GM11168 (cell line): ENCODE data around the gene FSHR.

Experiments
- in situ Hi-C: fragments of 300-500 bp; cut with MboI; formaldehyde crosslinking; loops from one replicate; pipeline ENCODE4 v1.12.0; 2022; ENCODE audit warnings: low sequenced_read_pairs; ENCODE audit not compliant: unreplicated experiment

FSHR gene

GRCh38 chr2:49122107-49122506 lies 32.2 kb downstream of the FSHR start:
- in situ Hi-C loops = no loop called here

GRCh38 chr2:49113046-49113445 lies 41.3 kb downstream of the FSHR start:
- in situ Hi-C loops = no loop called here

GRCh38 chr2:49111456-49111855 lies 42.9 kb downstream of the FSHR start:
- in situ Hi-C loops = no loop called here

- in situ Hi-C loops = no loop called here
These were observed 43.3 kb downstream of the FSHR start for GRCh38 chr2:49111006-49111405.

GRCh38 chr2:49110571-49110970 lies 43.7 kb downstream of the FSHR start:
- in situ Hi-C loops = no loop called here

- in situ Hi-C loops = no loop called here
These were observed 45.5 kb downstream of the FSHR start for GRCh38 chr2:49108851-49109250.

- in situ Hi-C loops = no loop called here
These were observed 45.9 kb downstream of the FSHR start for GRCh38 chr2:49108436-49108835.

- in situ Hi-C loops = no loop called here
These were observed 48.8 kb downstream of the FSHR start for GRCh38 chr2:49105506-49105905.

- in situ Hi-C loops = no loop called here
These were observed 52.2 kb downstream of the FSHR start for GRCh38 chr2:49102146-49102545.

GRCh38 chr2:49080681-49081080 lies 73.6 kb downstream of the FSHR start:
- in situ Hi-C loops = no loop called here

- in situ Hi-C loops = no loop called here
These were observed 83.6 kb downstream of the FSHR start for GRCh38 chr2:49070716-49071115.

- in situ Hi-C loops = no loop called here
These were observed 84.5 kb downstream of the FSHR start for GRCh38 chr2:49069829-49070228.

GRCh38 chr2:49068613-49069012 lies 85.7 kb downstream of the FSHR start:
- in situ Hi-C loops = no loop called here

- in situ Hi-C loops = no loop called here
These were observed 86.3 kb downstream of the FSHR start for GRCh38 chr2:49067971-49068370.

GRCh38 chr2:49053156-49053555 lies 101.2 kb downstream of the FSHR start:
- in situ Hi-C loops = no loop called here

GRCh38 chr2:49050265-49050664 lies 104.0 kb downstream of the FSHR start:
- in situ Hi-C loops = no loop called here

- in situ Hi-C loops = no loop called here
These were observed 105.2 kb downstream of the FSHR start for GRCh38 chr2:49049161-49049560.

GRCh38 chr2:49045083-49045482 lies 109.2 kb downstream of the FSHR start:
- in situ Hi-C loops = no loop called here

GRCh38 chr2:49044350-49045079 lies 109.8 kb downstream of the FSHR start:
- in situ Hi-C loops = no loop called here

GRCh38 chr2:49043405-49043982 lies 110.8 kb downstream of the FSHR start:
- in situ Hi-C loops = no loop called here

GRCh38 chr2:49042488-49042887 lies 111.8 kb downstream of the FSHR start:
- in situ Hi-C loops = no loop called here

GRCh38 chr2:49041061-49041460 lies 113.3 kb downstream of the FSHR start:
- in situ Hi-C loops = no loop called here
